ENCODE measurements around the gene PDE8A.

GRCh38 chr15:84944311-84944710 is 37.3 kb upstream of the PDE8A start:
- TF ChIP-seq CTCF (IDR thresholded peaks at IDR 0.05; ENCODE audit: low read length) (no peak), EZH2 (optimal IDR thresholded peaks at IDR 0.05; ENCODE audit: low read depth, low read length) (no peak), EZH2phosphoT487 (IDR thresholded peaks at IDR 0.05; ENCODE audit: low read length) (no peak)
